RWPE1 (cell line): ENCODE data around the gene CD84.

Experiments
- CTCF ChIA-PET: fragments of 350-600 bp; sonication (Branson Sonifier 250); formaldehyde crosslinking; extraction: SDS; loops from one replicate; lab custom pipeline; 2021; lab: Yijun Ruan, JAX
- POLR2A ChIA-PET: fragments of 400-600 bp; formaldehyde crosslinking; extraction: SDS; loops from one replicate; lab custom pipeline; 2020; ENCODE audit warnings: antibody characterized with exemption; ENCODE audit not compliant: low non-redundant PET; lab: Yijun Ruan, JAX
- DNase-seq: peaks from one replicate; pipeline ENCODE4 v3.0.0; 2012; ENCODE audit warnings: low spot score
- H3K27ac ChIP-seq: fragments of 450-650 bp; 2 replicates; pipeline ENCODE4 v1.5.1; 2017
- TF ChIP-seq, protein P1 (sequence below): fragments of 450-650 bp; conservative IDR thresholded peaks from 2 replicates; pipeline ENCODE4 v1.5.1; 2017; ENCODE audit warnings: low read depth, mild to moderate bottlenecking

The CD84 gene

DNA sequence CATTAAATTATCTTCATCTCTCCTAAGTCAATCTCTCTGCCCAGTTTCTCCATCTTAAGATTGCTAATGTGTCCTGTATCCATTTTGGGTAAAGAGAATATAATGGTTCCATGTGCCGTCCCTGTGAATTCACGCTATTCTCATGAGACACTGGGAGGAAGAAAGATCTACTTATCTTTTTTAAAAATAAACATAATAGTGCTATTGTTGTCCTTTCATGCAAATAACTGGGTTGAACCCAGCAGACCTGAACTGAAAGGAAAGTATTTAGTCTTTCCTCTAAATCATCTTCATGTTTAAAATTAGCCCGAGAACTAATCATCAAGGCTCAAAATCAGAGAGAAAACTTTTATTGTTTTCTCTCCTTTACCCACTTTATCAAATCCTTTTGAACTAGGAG lies 45.2 kb upstream of the CD84 start:
- H3K27ac ChIP-seq, result no peak overlapping the region
- DNase-seq, result no peak
- TF ChIP-seq, protein P1, sequence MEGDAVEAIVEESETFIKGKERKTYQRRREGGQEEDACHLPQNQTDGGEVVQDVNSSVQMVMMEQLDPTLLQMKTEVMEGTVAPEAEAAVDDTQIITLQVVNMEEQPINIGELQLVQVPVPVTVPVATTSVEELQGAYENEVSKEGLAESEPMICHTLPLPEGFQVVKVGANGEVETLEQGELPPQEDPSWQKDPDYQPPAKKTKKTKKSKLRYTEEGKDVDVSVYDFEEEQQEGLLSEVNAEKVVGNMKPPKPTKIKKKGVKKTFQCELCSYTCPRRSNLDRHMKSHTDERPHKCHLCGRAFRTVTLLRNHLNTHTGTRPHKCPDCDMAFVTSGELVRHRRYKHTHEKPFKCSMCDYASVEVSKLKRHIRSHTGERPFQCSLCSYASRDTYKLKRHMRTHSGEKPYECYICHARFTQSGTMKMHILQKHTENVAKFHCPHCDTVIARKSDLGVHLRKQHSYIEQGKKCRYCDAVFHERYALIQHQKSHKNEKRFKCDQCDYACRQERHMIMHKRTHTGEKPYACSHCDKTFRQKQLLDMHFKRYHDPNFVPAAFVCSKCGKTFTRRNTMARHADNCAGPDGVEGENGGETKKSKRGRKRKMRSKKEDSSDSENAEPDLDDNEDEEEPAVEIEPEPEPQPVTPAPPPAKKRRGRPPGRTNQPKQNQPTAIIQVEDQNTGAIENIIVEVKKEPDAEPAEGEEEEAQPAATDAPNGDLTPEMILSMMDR, result no peak
- ChIA-PET POLR2A (no interaction called here), CTCF (no interaction called here)

DNA sequence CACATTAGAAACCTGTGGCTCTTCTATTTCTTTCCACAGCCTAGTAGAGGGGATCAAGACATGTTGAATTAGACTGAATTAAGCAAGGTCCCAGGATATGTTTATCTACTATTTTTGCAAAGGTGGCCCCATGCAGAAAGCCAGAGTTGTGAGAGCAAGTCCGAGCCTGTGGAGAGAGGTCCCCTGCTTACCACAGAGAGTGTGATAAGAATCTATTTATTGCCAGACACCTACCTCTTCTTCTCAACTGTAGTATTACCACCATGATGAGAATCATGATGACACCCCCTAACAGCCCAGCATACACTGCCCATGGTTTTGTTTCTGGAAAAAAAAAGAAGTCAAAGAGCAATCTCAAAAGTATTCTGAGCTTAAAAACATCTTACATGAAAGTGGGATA lies 44.6 kb upstream of the CD84 start:
- ChIA-PET POLR2A (no interaction called here), CTCF (interaction anchor here (0.6 kb wide), 1 partner anchor 30 kb away, joined by 7 read pairs; no protein-coding TSS in a partner anchor)
- no peak overlapping the region for H3K27ac ChIP-seq
- TF ChIP-seq, protein P1, result no peak
- no peak for DNase-seq

DNA sequence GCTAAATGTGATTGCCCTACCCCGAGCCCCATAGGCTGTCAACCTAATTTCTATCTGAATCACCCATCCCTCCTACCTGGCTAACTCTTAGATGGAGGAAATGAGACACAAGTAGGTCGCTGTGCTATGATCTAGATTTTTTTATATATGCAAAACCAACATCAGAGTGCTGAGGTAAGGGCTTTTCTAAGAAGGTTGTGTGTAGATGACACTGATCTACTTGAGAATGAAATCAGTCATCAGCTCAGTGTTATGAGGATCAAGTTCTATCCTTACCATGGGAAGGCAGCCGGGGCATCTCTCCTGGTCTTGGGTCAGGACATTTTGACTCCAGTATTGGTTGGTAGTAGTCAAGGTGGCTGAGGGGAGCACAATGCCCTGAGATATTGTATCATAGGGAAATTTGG lies 43.9 kb upstream of the CD84 start:
- TF ChIP-seq, protein P1, result no peak
- ChIA-PET CTCF (no interaction called here), POLR2A (no interaction called here)
- no peak for DNase-seq
- no peak overlapping the region for H3K27ac ChIP-seq

DNA sequence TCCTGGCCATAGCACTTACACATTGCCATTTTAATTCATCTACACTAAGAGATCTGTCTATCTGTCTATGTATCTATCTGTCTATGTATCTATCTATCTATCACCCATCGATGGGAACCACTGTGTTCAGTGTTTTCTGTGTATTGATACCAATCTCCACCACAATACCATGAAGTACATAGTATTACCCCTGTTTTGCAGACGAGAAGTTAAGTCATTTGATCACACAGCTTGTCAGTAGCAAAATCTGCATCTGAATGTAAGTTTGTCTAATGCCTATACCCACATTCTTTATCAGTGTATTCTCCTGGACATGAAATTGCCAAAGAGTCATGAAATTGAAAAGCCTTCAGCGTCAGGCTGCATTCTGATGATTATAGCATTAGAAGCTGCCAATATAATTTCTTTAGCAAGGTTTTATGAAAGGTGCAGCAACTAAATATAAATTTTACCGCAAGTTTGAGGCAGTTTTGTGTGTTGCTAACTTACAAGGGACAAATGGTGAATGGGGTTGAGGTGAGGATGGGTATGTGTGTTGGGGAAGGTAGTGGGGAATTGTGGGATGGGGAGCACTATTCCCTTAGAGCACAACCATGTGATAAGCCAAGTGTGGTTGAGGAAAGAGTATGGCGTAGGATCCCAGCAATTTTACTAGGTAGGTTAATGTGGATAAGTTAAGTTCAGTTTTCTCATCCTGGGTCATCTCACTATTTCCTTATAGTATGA lies 43.4 kb upstream of the CD84 start:
- no peak for DNase-seq
- ChIA-PET POLR2A (no interaction called here), CTCF (no interaction called here)
- TF ChIP-seq, protein P1, result no peak
- H3K27ac ChIP-seq, result no peak overlapping the region

DNA sequence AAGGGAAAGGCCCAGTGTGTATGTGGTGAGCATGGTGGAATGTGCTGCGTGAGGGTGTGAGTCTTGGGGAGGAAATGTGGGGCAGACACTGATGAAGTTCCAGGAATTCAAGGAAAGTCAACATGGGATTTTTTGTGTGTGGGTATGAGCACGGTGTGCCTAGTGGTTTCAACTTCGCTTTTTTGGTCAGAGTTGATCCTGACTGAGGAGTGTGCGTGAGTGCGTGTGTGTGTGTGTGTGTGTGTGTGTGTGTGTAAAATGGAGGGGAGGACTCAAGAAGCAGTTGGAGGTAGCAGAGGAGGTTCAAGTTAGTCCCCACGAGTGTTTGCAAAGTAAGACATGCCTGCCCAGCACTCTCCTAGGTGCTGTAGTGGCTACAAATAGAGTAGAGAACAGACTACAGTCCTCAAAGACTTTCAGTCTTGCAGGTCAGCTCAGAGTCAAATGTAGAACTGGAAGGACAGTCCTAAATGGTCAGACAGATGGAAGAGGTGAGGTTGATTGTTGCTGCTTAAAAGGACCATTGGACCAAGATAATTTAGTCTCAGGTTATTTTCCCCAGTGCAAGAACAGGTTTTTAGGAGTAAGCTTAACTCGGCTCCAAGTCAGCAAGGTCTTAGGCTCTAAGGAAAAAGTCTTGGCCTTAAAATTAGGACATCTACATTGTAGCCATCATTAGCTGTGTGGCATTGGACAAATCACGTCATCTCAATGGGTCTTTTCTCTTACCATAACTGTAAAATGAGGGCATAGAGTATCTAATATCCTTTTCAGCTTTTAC lies 42.5 kb upstream of the CD84 start:
- ChIA-PET POLR2A (no interaction called here), CTCF (no interaction called here)
- TF ChIP-seq, protein P1, result no peak
- DNase-seq, result no peak
- H3K27ac ChIP-seq, result no peak overlapping the region

DNA sequence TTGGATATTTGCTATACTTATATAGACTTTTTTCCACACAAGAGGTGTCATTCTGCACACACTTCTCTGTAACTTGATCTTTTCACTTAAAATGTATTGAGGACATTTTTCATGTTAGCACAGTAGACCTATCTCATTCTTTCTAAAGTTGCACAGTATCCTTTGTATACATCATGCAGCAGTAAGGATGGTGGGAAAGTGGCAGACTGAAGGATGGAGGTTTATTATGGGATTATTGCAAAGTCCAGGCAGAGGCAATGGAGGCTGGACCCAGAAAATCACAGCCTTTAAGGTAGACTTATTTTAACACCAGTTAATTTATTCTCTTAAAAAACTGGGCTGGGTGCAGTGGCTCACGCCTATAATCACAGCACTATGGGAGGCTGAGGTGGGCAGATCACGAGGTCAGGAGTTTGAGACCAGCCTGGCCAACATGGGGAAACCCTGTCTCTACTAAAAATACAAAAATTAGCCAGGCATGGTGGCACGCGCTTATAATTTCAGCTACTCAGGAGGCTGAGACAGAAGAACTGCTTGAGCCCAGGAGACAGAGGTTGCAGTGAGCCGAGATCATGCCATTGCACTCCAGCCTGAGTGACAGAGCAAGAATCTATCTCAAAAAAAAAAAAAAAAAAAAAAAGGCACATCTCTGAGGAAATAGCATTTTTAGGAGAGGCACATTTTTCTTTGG lies 41.8 kb upstream of the CD84 start:
- TF ChIP-seq, protein P1, result no peak
- CTCF ChIA-PET, result no interaction called here
- DNase-seq, result no peak
- H3K27ac ChIP-seq, result no peak overlapping the region
- POLR2A ChIA-PET, result no interaction called here
